ENCODE measurements around the gene SHE. TPM values are rescaled to one million over a fixed set of nuclear protein-coding genes. Genes with fewer than 3 reads are reported as not detected.
A peak's percentile ranks its signal among the peaks of the same experiment; 100 is the strongest.

SHE gene
- total RNA-seq (2.7 TPM), polyA plus RNA-seq (7.6 TPM)
- long read RNA-seq, donor 1 = 0 reads
- long read RNA-seq, donor 2, full-length matches to known transcripts = 2 of 2 reads
- long read RNA-seq, donor 2, partial matches to known transcripts = 0 of 2 reads
- long read RNA-seq, donor 2, other reads (novel, unspliced or antisense) = 0 of 2 reads
- long read RNA-seq, donor 3, full-length matches to known transcripts = 1 of 1 reads
- long read RNA-seq, donor 3, partial matches to known transcripts = 0 of 1 reads
- long read RNA-seq, donor 3, other reads (novel, unspliced or antisense) = 0 of 1 reads
- long read RNA-seq, donor 4 = 0 reads
- long read RNA-seq, donor 5, full-length matches to known transcripts = 1 of 6 reads
- long read RNA-seq, donor 5, partial matches to known transcripts = 5 of 6 reads
- long read RNA-seq, donor 5, other reads (novel, unspliced or antisense) = 0 of 6 reads
- long read RNA-seq, donor 6 = 0 reads
- long read RNA-seq, donor 7 = 0 reads
- long read RNA-seq, donor 8, full-length matches to known transcripts = 2 of 2 reads
- long read RNA-seq, donor 8, partial matches to known transcripts = 0 of 2 reads
- long read RNA-seq, donor 8, other reads (novel, unspliced or antisense) = 0 of 2 reads
- long read RNA-seq, donor 9 = 0 reads
- long read RNA-seq, donor 10, full-length matches to known transcripts = 2 of 2 reads
- long read RNA-seq, donor 10, partial matches to known transcripts = 0 of 2 reads
- long read RNA-seq, donor 10, other reads (novel, unspliced or antisense) = 0 of 2 reads

- 3% methylated on average over 90 of the region's 90 CpGs for WGBS
- Histone ChIP-seq H3K4me3 (ENCODE audit: low read length in 2 of 2) (peak within 1 kb of the TSS; percentile 2 to 24), H3K27ac (ENCODE audit: low read depth in 1 of 2, low read length in 1 of 2) (no peak within 1 kb of the TSS), H3K9me3 (ENCODE audit: control insufficient read depth in 2 of 2, insufficient read depth in 1 of 2, low read length in 1 of 2) (peaks cover 7 to 19% of the 10 kb centered on the region in 2 donors), H3K4me1 (ENCODE audit: control insufficient read depth in 2 of 2, insufficient read depth in 2 of 2, low read length in 2 of 2) (peaks cover 0 to 2% of the 10 kb centered on the region in 2 donors), H3K27me3 (ENCODE audit: control insufficient read depth in 2 of 2, insufficient read depth in 1 of 2, low read length in 1 of 2) (peaks cover 49 to 78% of the 10 kb centered on the region in 2 donors), H3K36me3 (ENCODE audit: control insufficient read depth in 2 of 2, insufficient read depth in 2 of 2, low read length in 1 of 2) (no peaks in the 10 kb centered on the region)
- DNase-seq (ENCODE audit: low read depth in 6 of 9, low spot score in 9 of 9) = no peak
Measured at GRCh38 chr1:154502066-154502743, at the start of gene SHE, which contains the start of gene TDRD10. SHE (minus strand) TSS chr1:154502412; CDS start chr1:154502026, 386 bp downstream. TDRD10 (plus strand) TSS chr1:154502219; CDS start chr1:154506904, 4,685 bp downstream.

GRCh38 chr1:154551474-154551873 lies 49.3 kb upstream of the SHE start:
- Histone ChIP-seq H3K27ac (ENCODE audit: low read depth in 1 of 2, low read length in 1 of 2) (no peak overlapping the region), H3K4me3 (ENCODE audit: low read length in 2 of 2) (no peak overlapping the region), H3K27me3 (ENCODE audit: control insufficient read depth in 2 of 2, insufficient read depth in 1 of 2, low read length in 1 of 2) (no peaks in the 10 kb centered on the region), H3K4me1 (ENCODE audit: control insufficient read depth in 2 of 2, insufficient read depth in 2 of 2, low read length in 2 of 2) (peaks cover 4 to 8% of the 10 kb centered on the region in 2 donors), H3K9me3 (ENCODE audit: control insufficient read depth in 2 of 2, insufficient read depth in 1 of 2, low read length in 1 of 2) (no peaks in the 10 kb centered on the region), H3K36me3 (ENCODE audit: control insufficient read depth in 2 of 2, insufficient read depth in 2 of 2, low read length in 1 of 2) (peaks cover 70 to 76% of the 10 kb centered on the region in 2 donors)
- DNase-seq (ENCODE audit: low read depth in 6 of 9, low spot score in 9 of 9) = no peak
- WGBS = 96% methylated on average over 4 of the region's 4 CpGs

GRCh38 chr1:154550657-154551056 lies 48.4 kb upstream of the SHE start:
- peaks cover 0 to 2% of the 10 kb centered on the region in 2 donors for H3K4me1 ChIP-seq (ENCODE audit: control insufficient read depth in 2 of 2, insufficient read depth in 2 of 2, low read length in 2 of 2)
- DNase-seq (ENCODE audit: low read depth in 6 of 9, low spot score in 9 of 9) = no peak
- no peak overlapping the region for H3K27ac ChIP-seq (ENCODE audit: low read depth in 1 of 2, low read length in 1 of 2)
- WGBS = 88% methylated on average over 6 of the region's 6 CpGs
- H3K36me3 ChIP-seq (ENCODE audit: control insufficient read depth in 2 of 2, insufficient read depth in 2 of 2, low read length in 1 of 2) = peaks cover 66 to 71% of the 10 kb centered on the region in 2 donors
- H3K9me3 ChIP-seq (ENCODE audit: control insufficient read depth in 2 of 2, insufficient read depth in 1 of 2, low read length in 1 of 2) = no peaks in the 10 kb centered on the region
- H3K4me3 ChIP-seq (ENCODE audit: low read length in 2 of 2) = no peak overlapping the region
- no peaks in the 10 kb centered on the region for H3K27me3 ChIP-seq (ENCODE audit: control insufficient read depth in 2 of 2, insufficient read depth in 1 of 2, low read length in 1 of 2)

GRCh38 chr1:154550070-154550469 lies 47.9 kb upstream of the SHE start:
- no peak overlapping the region for H3K4me3 ChIP-seq (ENCODE audit: low read length in 2 of 2)
- peaks cover 0 to 2% of the 10 kb centered on the region in 2 donors for H3K4me1 ChIP-seq (ENCODE audit: control insufficient read depth in 2 of 2, insufficient read depth in 2 of 2, low read length in 2 of 2)
- H3K27ac ChIP-seq (ENCODE audit: low read depth in 1 of 2, low read length in 1 of 2) = no peak overlapping the region
- H3K36me3 ChIP-seq (ENCODE audit: control insufficient read depth in 2 of 2, insufficient read depth in 2 of 2, low read length in 1 of 2) = peaks cover 60 to 65% of the 10 kb centered on the region in 2 donors
- no peak for DNase-seq (ENCODE audit: low read depth in 6 of 9, low spot score in 9 of 9)
- no peaks in the 10 kb centered on the region for H3K27me3 ChIP-seq (ENCODE audit: control insufficient read depth in 2 of 2, insufficient read depth in 1 of 2, low read length in 1 of 2)
- H3K9me3 ChIP-seq (ENCODE audit: control insufficient read depth in 2 of 2, insufficient read depth in 1 of 2, low read length in 1 of 2) = no peaks in the 10 kb centered on the region
- 94% methylated on average over 5 of the region's 5 CpGs for WGBS

GRCh38 chr1:154549202-154549770 lies 47.1 kb upstream of the SHE start:
- H3K27me3 ChIP-seq (ENCODE audit: control insufficient read depth in 2 of 2, insufficient read depth in 1 of 2, low read length in 1 of 2) = no peaks in the 10 kb centered on the region
- no peak overlapping the region for H3K4me3 ChIP-seq (ENCODE audit: low read length in 2 of 2)
- DNase-seq (ENCODE audit: low read depth in 6 of 9, low spot score in 9 of 9) = no peak
- peaks cover 0 to 2% of the 10 kb centered on the region in 2 donors for H3K4me1 ChIP-seq (ENCODE audit: control insufficient read depth in 2 of 2, insufficient read depth in 2 of 2, low read length in 2 of 2)
- H3K27ac ChIP-seq (ENCODE audit: low read depth in 1 of 2, low read length in 1 of 2) = no peak overlapping the region
- H3K9me3 ChIP-seq (ENCODE audit: control insufficient read depth in 2 of 2, insufficient read depth in 1 of 2, low read length in 1 of 2) = no peaks in the 10 kb centered on the region
- WGBS = 88% methylated on average over 3 of the region's 3 CpGs
- H3K36me3 ChIP-seq (ENCODE audit: control insufficient read depth in 2 of 2, insufficient read depth in 2 of 2, low read length in 1 of 2) = peaks cover 53 to 57% of the 10 kb centered on the region in 2 donors

GRCh38 chr1:154548028-154548427 lies 45.8 kb upstream of the SHE start:
- Histone ChIP-seq H3K36me3 (ENCODE audit: control insufficient read depth in 2 of 2, insufficient read depth in 2 of 2, low read length in 1 of 2) (peaks cover 43 to 46% of the 10 kb centered on the region in 2 donors), H3K4me1 (ENCODE audit: control insufficient read depth in 2 of 2, insufficient read depth in 2 of 2, low read length in 2 of 2) (peaks cover 0 to 2% of the 10 kb centered on the region in 2 donors), H3K27me3 (ENCODE audit: control insufficient read depth in 2 of 2, insufficient read depth in 1 of 2, low read length in 1 of 2) (peaks cover 0 to 2% of the 10 kb centered on the region in 2 donors), H3K4me3 (ENCODE audit: low read length in 2 of 2) (no peak overlapping the region), H3K27ac (ENCODE audit: low read depth in 1 of 2, low read length in 1 of 2) (peak overlapping the region in 1 of 2 donors; percentile 7), H3K9me3 (ENCODE audit: control insufficient read depth in 2 of 2, insufficient read depth in 1 of 2, low read length in 1 of 2) (no peaks in the 10 kb centered on the region)
- 91% methylated on average over 1 of the region's 1 CpG for WGBS
- no peak for DNase-seq (ENCODE audit: low read depth in 6 of 9, low spot score in 9 of 9)

GRCh38 chr1:154547105-154547732 lies 45.0 kb upstream of the SHE start:
- H3K36me3 ChIP-seq (ENCODE audit: control insufficient read depth in 2 of 2, insufficient read depth in 2 of 2, low read length in 1 of 2) = peaks cover 35 to 38% of the 10 kb centered on the region in 2 donors
- H3K9me3 ChIP-seq (ENCODE audit: control insufficient read depth in 2 of 2, insufficient read depth in 1 of 2, low read length in 1 of 2) = no peaks in the 10 kb centered on the region
- H3K27ac ChIP-seq (ENCODE audit: low read depth in 1 of 2, low read length in 1 of 2) = peak overlapping the region in 1 of 2 donors; percentile 1
- peaks cover 0 to 2% of the 10 kb centered on the region in 2 donors for H3K4me1 ChIP-seq (ENCODE audit: control insufficient read depth in 2 of 2, insufficient read depth in 2 of 2, low read length in 2 of 2)
- 91% methylated on average over 11 of the region's 11 CpGs for WGBS
- H3K4me3 ChIP-seq (ENCODE audit: low read length in 2 of 2) = no peak overlapping the region
- no peak for DNase-seq (ENCODE audit: low read depth in 6 of 9, low spot score in 9 of 9)
- peaks cover 0 to 2% of the 10 kb centered on the region in 2 donors for H3K27me3 ChIP-seq (ENCODE audit: control insufficient read depth in 2 of 2, insufficient read depth in 1 of 2, low read length in 1 of 2)

All from thymus (tissue), 14 donors.